Bone marrow (tissue), 2 donors: Measurements from ENCODE around the gene DHRS12.

Source experiments
- DNase-seq, 2 donors: peaks; one replicate each; lab custom pipeline; 2025; lab: John Stamatoyannopoulos, UW

Gene DHRS12, protein sequence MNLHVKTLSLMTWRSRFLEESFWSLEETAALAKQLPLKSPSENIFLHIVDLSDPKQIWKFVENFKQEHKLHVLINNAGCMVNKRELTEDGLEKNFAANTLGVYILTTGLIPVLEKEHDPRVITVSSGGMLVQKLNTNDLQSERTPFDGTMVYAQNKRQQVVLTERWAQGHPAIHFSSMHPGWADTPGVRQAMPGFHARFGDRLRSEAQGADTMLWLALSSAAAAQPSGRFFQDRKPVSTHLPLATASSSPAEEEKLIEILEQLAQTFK

DNA sequence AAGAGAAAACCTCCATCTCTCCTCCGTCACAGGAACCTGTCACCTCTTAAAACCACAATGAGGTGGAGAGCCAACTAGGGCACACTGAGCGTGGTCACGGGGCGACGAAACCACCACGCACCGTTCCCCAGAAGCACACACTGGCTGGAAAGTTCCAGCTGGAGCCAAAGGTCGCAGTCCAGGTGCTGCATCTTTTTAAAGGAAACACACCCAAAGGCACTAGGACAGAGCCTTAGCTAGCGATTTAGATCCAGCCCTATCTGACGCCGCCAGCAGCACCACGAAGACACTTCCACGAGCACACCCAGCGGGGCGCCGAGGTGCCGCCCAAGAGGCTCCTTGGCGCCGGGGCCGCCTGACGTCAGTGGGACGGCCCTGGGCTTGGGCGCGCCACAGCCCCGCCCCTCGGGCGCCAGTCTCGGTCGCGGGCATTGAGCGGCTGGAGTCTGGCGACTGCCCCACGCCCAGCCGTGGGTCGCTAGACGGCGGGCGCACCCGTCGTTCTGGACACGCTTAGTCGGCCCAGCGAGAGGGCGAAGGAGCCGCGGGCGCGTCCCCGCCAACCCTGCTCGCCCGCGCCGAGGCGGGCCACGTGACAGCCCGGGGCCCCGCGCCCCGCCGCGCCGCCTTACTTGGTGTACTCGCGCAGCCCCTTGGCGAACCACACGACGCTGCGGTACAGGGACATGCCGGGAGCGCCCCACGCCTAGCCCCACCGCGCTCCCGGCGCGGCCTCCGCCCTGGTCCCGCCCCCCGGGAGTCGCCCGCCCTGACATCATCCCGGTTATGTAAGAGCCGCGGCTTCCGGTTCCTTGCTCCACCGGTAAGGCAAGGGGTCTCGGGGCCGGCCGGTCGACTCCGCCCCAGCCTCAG is at the start of gene DHRS12:
TSS of gene DHRS12 (minus strand) at position 742 of the 873 bp plus-strand sequence. CDS start 4,504 bp downstream, outside the sequence.
- DNase-seq: peak; percentile 72 to 75

DNA sequence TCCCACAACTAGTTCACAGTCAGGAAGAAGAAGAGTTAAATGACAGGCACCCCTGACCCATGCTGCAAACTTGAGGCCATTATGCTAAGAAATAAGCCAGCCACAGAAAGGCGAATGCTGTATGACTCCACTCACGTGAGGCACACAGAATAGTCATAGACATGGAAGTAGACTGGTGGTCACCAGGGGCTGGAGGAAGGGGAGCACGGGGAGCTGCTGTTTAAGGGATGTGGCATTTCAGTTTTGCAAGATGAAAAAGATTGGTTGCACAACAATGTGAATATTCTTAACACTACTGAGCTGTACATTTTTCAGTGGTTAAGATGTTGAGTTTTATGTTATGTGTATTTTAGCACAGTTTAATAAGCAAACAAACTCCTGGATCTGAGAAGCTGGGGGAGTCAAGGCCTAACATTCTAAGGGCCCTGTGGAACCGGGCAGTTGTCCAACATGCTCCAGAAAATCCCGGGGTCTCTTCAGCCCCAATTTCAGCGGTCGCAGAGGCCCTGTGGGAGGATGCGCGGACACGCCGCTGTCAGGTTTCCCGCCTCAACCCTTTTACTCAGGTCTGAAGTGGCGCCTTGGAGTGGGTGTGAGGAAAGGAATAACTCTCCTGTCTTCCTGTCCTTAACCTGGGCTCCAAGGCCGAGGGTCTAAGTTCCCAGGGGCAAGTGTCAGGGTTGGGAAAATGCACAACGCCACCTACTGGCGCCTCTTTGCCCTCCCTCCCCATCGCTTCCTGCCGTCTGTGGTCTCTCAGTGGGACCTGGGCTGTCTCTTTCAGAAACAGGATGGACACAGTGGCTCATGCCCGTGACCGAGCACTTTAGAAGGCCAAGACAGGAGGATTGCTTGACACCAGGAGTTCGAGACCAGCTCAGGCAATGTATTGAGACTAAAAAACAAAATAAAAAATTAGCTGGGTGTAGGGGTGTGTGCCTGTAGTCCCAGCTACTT is 45.5 kb upstream of the DHRS12 start:
- DNase-seq: no peak

DNA sequence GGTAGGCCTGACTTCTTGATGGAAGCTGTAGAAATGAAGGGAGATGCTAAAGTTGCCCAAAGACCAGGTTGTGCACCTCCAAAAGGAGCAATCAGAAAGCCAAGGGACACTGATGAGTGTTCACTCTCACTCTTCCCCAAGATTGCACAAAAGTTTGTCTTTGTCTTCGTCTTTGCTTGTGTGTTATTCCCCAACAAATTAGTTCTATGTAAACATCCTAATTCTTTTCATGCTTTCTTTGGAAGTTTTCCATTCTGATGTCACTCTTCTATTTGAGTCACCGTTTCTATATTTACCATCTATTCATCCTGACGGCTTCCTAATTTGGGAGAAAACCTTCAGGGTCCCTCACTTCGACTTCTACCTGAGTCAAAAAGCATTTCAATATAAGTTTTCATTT is 44.7 kb upstream of the DHRS12 start:
- DNase-seq: no peak

DNA sequence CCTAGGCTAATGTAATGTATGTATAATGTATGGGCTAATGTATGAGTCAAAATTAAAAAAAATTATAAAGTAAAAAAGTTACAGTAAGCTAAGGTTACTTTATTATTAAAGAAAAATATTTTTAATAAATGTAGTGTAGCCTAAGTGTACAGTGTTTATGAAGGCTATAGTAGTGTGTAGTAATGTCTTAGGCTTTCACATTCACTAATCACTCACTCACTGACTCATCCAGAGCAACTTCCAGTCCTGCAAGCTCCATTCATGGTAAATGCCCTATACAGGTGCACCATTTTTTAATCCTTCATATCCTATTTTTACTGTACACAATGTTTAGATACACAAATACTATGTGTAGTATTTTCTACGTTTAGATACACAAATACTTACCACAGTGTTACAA is 42.8 kb upstream of the DHRS12 start:
- DNase-seq: no peak

DNA sequence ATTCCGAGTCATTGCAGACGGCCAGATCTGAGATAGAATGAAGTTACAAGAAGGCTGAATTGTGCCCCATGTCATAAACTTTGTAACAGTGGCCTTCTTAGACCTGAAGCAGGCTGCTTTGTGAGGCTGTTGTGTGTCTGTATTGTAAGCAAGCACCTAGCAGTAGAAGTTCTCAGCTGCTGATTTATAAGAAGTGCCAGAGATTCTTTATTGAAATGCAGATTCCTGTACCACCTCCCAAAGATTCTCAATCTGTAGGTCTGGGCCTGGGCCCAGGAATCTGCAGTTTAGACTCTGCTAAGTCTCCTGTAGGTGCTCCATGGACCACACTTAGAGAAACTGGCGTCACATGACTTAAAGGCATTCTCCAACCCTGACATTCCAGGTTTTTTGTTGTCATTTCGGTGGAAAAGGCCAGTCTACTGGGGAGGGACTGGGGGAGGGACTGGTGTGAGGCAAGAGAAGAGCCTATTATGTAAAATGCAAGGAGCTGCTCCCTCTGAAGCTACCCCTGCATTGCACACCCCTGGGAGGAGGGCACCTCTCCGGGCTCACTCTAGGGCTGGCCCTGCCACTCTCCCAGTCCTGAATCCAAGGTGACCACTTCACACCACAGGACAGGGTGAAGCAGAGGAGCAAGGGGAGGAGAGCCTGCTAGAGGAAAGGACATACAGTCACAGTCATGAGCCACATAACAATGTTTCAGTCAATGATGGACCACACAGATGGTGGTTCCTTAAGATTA is 41.8 kb upstream of the DHRS12 start:
- DNase-seq: no peak

DNA sequence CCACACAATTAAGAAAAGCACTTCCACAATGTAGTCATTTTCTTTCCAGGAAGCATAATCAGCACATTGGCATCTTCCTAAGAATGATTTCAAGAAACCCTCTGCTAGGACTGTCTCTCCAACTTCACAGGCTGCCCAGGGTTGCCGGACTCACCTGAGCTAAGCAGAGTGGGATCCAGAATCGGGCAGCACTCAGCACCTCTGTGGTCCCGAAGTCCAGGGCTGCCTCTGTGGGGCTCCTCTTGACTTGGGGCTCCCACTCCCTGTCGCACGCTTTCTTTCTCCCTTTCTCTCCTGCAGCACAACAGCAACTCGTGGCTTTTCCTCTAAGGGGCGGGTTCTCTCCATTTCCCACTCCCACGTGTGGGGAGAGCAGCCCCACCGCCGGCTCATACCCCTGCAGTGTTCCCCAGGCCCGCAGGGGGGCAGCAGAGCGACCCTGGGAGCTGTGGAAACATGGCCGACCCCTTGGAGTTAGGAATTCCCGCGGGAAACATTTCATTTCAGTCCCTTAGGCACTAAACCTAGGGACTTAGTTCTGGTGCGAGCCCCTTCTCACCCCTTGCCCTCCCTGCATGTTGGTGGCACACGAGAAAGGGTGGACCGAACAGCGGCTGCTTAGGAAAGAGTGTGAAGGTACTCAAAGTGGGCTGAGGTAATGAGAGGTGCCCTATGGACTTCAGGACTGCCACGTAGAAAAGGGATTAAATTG is 41.1 kb upstream of the DHRS12 start, which contains the start of gene TMEM272:
TSS of gene TMEM272 (minus strand) at position 316 of the 712 bp plus-strand sequence. CDS start 6,647 bp downstream, outside the sequence.
- DNase-seq: peak in 1 of 2 donors; percentile 43

DNA sequence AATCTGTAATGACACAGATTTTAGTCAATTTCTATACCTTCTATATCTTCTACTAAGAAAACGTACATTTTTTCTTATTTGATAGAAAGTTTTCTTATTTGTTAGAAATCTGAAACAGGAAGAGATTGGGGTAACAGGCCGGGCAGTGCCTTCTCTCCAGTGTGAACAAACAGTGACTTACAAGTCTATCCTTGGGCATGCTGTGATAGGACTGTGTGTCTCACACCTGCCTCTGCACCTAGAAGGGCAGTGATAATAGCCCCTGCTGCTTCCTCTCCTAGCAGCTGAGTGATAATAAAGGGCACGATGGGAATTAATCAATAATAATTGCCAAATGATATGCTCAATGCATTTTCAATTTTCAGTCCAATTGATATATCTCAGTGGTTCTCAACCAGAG is 39.6 kb upstream of the DHRS12 start:
- no peak for DNase-seq

DNA sequence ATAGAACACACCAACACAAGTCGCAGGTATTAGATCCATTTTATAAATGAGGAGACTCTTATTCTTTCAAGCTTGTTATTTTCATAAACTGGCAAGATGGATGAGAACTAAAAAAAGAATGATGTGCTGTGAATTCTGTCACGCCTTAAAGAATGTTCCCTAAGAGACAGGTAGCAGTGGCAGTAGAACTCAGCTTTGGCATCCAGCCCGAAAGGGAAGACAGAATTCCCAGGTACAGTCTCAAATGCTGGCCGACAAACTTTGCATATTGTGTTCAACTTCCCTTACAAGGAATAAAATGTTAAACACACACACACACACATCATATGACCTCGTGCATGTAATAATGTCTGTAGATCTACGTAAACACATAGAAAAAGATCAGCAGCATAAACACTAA is 37.8 kb upstream of the DHRS12 start:
- no peak for DNase-seq

DNA sequence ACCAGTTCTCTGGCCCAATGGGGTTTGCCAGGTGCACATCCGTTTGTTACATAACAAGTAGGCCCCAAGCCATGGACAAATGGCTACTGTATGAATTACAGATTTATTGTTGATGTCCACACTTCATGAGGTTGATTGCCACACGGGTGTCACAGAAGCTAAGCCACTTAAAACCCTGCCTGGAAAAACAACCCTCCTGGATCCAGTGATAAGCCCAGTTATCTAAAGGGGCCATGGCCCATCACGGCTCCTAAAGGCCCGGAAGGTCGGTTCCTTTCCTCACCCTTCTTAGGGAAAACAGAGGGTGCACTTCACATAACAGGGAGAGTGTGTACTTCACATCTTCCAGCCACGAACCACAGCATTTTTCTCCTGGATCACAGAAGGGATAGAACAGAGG is 37.0 kb upstream of the DHRS12 start:
- DNase-seq: no peak

DNA sequence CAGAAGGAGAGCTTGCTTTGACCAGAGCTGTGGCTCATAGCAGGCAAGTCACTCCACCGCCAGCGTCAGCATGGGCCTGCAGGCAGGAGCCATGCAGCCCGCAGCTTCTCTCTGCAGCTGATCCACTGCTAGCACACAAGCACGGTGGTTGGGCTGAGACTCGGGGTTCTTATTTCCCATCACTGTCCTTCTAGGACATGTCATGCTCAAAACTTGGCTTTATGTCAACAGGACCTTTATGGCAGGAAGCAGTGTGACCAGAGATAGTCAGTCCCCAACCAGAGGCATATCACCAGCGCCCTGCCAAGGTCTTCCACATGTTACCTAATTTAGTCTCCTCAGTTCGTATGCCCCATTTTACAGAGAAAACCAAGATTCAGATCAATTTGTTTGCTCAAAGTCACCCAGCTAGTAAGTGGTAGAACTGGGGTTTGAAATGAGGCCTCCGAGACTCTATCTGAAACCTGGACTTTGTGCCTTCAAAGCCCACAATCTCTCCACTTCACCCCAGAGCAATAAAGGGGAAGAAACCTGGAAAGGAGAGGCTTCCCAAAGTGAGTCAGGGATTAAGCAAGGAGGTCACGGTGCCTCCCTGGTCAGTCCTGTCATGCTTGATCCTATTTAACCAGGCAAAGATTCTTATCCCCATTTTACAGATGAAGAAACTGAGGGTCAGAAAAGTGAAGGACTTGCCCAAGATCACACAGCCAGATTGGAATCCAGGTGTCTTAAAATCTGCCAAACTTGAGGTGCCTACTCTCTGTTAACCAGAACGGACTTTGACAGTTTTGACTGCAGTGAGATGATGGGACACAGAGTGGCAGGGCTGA is 36.0 kb upstream of the DHRS12 start:
- DNase-seq: no peak

DNA sequence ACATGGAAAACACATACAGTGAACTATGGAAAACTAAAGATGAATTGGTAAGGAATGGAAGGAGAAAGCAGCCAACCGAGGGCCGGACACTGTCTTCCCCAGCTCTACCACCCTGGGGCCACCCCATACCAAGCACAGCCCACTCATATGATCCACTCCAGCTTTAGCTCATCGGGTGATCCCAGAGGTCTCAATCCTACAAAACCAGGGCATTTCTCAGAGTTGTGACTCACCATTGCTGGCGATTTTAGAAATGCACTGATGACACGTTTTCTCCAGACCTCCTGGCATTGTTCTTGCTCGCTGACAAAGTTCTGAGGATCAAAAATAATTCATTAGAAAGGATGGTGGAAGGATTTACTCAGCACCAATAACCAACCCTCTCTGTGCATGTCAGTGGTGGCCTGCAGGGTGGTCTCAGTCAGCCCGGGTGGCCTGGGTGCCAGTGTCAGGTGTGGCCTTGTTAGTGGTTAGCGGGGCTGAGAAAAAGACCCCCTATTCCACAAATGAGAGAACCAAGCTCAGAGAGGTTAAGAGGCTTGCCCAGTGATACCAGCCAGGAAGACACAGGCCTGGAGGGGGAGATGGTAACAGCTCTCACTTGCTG is 34.4 kb upstream of the DHRS12 start:
- no peak for DNase-seq

DNA sequence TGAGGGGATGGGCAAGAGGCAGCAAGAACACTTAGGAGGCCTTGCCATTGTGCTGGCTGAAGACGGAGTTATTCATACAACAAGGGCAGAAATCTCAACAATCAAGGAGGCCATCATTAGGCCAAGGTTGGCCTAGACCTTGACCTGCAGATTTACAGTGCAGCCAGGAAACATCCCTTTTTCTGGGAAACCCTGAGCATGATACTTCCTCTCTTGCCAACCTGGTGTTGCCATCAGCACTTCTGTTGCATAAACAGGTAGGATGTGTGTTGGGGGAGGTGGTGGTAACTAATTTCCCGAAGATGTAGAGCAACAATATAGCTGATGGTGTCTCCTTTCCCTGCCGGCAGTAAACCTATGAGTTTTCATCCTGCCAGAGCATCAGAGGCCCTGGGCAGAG is 33.1 kb upstream of the DHRS12 start:
- DNase-seq: no peak

DNA sequence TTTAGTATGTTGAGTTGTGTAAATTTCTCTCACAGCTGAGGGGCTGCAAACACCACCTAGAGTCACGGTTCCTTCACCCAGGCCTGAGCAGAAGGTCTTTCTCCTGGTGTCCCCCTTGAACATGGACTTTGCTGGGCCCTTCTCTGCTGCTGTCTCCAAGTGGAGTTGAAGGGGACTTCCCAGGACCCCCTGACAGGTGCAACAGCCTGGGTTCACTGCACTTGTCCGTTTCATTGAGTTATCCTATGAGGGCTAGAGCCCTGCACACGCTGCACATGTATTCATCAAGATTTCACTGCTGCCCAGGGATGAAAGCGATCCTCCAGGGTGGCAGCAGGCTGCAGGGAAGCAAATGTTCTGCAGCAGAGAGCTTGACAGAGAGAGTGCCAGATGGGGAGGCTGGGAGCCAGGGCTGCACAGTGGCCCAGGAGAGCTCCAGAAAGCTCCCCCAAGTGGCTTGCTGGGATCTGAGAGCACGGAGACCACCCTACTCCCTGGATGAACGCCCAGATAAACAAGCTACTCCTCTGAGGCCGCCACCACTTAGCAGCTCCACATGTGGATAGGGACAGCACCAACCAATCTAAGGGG is 30.7 kb upstream of the DHRS12 start:
- no peak for DNase-seq

DNA sequence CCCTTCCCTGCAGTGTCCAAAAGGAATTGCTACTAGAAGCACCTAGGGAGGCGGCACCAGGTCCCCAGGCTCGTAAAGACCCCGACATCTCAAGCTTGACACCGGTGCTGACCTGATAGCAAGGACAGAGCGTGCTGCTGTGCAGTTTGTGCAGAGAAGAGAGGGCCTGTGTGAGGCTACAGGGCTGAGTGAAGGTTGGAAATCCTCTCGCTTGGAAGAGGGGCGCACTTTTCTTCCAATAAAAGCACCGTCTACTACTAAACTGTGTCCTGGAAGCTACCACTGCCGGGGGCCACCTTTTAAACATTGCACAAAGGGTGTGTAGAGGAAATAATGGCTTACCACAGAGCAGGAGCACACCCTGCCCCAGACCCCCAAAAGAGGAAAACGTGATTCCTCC is 30.0 kb upstream of the DHRS12 start:
- DNase-seq: no peak

DNA sequence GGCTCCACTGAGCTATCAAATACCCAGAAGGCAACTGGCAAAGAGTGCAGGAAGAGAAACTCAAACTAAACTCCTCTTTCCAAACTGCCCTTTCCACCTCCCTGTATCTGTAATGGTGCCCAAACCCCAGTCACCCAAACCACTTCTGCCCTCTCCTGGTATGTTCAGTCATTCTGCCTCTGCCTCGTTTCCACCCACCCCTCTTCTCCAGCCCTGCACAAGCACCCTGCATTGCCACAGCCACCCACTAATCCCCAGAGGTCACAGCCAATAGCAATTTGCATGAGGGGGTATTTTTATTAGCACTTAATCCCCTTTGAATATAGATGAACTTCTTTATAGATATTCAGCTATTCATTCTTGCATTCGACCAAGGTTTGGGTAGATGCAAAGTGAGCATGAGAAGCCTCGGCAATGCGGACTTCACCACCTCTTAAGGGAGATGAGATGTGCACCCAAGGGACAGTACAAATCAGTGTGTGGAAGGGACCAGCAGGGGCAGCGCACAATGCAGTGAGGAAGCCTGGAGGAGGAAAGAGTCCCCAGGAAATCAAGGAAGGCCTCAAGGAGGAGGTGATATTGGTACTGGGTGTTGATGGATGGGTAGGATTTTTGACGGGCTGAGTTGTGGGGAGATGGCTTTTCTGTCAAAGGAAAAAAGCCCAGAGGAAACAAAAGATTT is 28.6 kb upstream of the DHRS12 start:
- peak in 1 of 2 donors; percentile 76 for DNase-seq

DNA sequence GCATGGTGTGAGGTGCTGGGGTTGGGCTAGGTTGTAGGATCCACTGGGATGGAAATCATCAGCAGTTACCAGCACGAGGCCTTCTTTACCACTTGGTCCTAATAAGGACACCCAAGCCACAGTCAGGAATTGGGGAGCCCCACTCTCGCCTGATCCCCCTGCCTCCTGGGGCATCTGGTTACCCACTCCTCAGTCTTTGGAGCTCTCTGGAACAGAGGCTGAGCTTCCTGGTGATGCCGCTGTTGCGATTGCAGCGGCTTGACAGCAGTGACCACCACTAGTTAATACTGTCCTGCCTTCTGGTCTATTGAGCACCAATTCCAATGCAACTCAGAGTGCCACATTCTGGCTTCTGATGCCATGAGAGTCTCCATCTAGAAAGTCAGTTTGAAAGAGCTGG is 27.6 kb upstream of the DHRS12 start:
- no peak for DNase-seq

DNA sequence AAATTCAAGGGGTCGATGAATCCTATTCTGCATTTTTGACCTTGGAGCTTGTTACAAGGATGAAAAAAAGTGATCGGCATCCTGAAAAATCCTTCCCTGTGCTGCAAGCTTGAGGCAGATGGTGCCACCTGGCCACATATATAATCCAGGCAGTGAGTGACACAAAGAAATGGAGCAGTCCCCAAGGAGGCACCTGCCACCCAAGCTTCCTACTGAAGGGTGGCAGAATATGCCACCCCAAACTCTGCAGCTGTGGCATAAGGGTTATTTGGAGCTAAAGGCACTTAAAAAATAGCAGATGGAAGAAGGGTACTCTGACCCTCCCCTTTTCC is 25.6 kb upstream of the DHRS12 start:
- no peak for DNase-seq

DNA sequence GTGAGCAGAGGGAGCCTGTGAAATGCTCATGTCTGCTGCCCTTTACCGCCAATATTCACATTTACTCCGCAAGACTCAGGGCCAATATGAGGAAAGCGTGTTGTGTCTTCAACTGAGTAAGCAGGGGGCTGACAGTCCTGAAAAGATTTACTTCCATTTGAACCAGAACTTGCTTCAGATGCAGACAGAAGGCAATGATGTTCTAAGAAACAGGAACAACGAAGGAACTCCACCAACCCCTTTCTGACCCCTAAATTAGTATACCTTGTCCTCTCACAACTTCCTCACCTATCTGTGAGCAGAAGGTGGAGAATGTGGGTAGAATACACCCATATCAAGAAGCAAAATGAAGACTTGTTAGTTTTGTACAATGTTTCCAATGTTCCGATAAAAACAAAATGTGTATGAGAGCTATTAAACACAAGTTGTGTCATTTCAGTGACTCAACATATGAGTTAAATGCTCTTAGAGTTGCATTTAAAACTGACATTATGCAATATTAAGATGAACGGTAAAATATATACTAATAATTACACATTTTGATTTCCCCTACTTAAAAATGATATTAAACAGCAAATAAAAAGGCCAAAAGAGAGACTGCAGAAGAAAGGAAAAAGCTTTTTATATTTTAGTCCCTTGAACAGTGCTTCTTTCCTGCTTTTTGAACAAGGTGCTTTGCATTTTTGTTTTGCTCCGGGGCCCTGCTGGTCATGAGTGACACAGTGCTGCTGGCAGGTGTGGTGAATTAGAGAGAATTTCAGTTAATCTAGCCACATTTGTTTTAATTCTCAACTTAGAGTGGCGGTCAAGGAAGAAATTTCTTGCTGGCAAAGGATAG is 25.0 kb upstream of the DHRS12 start:
- DNase-seq: no peak
